Amygdala (tissue), 56 donors: ENCODE results near the gene MGAT4C.
A peak's percentile ranks its signal among the peaks of the same experiment; 100 is the strongest.
"Not testable (repeated sequence)": the region's sequence is repeated elsewhere in the genome, so short reads cannot be mapped to it uniquely, and the experiment has no call there.

Experiments used
- DNase-seq, 56 donors: peaks; one replicate each; lab custom pipeline; 2025; lab: John Stamatoyannopoulos, UW

MGAT4C gene

GRCh38 chr12:86256163-86256562, at the start of gene MGAT4C:
Gene MGAT4C, minus strand, starts transcription at chr12:86256391.
- DNase-seq: no peak

GRCh38 chr12:86296396-86296795, 40.2 kb upstream of the MGAT4C start:
- DNase-seq: not testable (repeated sequence)

GRCh38 chr12:86293682-86294240, 37.6 kb upstream of the MGAT4C start:
- no peak for DNase-seq

DNA sequence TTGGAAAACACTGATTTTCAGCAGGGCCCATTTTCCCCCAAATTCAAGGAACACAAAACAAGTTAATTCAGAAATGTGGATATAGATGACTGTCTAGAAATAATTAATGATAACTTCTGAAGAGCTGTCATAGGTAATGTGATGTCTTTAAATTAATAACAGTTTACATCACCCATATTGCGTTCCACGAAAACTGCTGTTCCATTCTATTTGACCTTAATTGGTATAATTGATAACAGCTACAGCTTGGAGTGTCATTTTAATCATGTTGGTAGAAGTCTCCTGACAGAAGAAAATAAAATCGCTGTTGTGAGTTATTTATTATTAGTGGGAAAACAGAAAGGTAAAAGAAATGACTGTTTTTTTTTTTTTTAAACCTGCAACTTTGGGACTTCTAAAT, 36.3 kb upstream of the MGAT4C start:
- no peak for DNase-seq

DNA sequence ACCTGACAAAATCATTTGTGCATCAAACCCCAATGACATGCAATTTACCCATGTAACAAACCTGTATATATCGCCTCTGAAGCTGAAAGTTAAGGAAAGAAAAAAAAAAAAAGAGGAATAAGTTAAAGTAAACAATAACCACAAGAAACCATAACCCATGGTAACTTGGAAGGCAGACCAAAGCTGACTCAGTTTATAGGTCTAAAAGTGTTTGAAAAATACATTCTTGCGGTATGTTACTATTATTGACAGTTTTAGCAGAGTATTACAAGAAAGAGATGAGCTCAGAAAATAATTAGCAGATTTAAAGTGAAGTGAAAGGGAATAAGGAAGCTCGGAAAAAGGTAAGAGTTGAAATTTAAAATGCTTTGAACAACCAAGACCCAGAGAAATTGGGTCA, 34.4 kb upstream of the MGAT4C start:
- no peak for DNase-seq

DNA sequence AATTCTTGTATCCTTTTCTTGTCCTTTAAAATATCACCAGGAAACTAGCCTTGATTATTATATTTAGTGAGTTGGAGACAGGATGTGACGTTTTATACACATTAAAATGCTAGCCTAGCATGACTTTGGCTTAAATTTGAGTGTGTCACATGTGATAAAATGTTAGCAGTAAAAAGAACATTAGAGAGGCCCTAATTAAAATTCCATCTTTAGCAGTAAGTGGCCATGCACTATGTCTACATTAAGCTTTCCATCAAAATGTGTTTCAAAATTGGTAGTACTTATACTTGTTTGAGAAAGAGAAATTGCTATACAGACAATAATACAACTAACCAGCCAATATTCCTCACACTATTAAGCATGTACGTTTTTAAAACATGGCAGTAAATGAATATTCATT, 29.9 kb upstream of the MGAT4C start:
- DNase-seq: no peak

GRCh38 chr12:86283620-86284019, 27.4 kb upstream of the MGAT4C start:
- no peak for DNase-seq

DNA sequence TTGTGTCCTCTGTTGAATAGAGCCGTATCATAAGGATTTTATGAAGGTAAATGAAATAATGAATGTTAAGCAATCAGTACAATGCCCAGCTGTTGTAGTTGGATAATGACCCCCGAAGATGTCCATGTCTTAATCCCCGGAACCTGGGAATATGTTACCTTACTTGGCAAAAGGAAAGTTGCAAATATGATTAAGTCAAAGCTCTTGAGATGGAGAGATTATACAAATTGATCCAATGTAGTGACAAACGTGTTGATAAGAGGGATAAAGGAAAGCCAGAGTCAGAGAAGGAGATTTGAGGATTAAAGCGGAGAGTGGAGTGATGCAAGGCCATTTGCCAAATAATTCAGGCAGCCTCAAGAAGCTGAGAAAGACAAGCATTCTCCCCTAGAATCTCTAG, 19.2 kb upstream of the MGAT4C start:
- DNase-seq: no peak

GRCh38 chr12:86265329-86265695, 9.1 kb upstream of the MGAT4C start:
- no peak for DNase-seq

DNA sequence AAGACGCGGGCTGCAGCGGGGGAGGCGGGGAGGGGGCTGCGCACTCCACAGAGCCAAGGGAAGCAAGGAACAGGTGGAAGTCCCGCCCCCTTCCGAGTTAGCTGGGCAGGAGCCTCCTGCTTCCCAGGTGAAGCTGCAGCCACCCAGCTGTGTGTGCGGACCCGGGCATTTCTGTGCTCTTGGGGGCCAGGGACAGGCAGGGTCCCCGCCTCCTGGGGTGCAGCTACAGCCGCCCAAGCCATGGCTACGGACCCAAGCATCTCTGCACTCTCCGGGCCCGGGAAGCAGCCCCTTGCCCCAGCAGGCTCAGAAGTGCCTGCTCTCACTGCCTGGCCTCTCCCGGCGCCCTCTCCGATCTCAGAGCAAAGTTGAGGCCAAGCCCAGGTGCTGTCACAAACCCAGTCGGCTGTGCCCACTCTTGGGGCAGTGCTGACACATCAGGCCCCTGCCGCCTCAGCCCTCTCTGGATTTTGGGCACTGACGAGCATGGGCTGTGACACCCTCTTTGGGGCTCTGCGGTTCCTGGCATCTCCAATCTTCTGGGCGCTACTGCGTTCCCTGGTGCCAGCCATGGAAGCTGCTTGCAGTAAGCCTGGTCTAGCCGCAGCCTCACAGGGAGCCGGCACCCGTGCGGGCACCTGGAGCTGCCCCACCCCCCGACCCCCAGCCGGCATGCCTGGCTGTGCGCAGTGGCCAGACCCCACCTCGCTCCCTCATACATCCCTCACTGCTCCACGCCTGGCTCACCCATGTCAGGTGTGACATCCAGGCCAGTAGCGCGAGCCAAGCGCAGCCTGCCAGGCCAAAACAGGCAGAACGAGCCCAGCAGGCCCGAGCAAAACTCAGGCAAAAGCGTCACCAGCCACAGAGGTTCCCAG, 8.5 kb upstream of the MGAT4C start:
- DNase-seq: peak in 3 of 56 donors; percentile 2 to 5 (median 2)

- no peak for DNase-seq
Observed at GRCh38 chr12:86261578-86261977, 5.4 kb upstream of the MGAT4C start.

GRCh38 chr12:86261142-86261541, 5.0 kb upstream of the MGAT4C start:
- no peak for DNase-seq

DNA sequence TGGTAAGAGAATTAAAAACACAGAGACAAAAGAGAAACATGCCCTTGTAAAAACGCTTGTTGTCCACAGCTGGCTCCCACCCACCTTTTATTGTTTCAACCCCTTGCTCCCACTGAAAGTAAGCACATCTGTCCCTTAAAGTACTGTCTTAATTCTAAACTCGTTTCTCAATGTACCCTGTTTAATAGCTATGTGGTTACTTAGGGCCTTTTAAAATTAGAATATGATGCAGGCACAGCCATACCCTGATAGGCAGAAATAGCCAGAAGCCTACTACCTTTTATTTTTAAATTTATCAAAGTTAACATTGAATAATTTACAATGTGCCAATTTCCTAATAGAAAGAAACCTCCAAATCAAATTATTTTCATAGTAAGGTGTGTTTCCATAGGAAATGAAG, 4.0 kb upstream of the MGAT4C start:
- DNase-seq: no peak

DNA sequence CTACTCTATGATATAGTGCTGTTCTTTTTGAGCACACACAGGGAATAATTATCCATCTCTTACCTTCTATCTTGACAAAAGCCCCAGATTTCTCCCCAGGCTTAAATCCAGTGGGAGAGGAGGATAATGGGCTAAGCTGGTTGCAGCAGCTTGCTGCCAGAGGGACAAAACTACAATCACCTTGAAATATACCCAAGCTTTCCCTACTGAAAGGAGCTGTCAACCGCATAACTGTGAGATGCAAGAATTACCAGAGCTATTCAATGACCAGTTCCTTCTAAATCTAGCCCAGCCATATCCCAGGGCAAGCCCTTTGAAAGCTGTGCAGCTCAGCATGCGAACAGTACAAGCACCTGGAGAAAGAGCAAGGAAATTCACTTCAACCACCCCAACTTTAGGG, 943 bp upstream of the MGAT4C start:
- no peak for DNase-seq

- DNase-seq: no peak
Observed at GRCh38 chr12:86254399-86255107, 1.6 kb downstream of the MGAT4C start.

GRCh38 chr12:86249851-86250250, 6.3 kb downstream of the MGAT4C start:
- no peak for DNase-seq

GRCh38 chr12:86249276-86249675, 6.9 kb downstream of the MGAT4C start:
- DNase-seq: no peak

DNA sequence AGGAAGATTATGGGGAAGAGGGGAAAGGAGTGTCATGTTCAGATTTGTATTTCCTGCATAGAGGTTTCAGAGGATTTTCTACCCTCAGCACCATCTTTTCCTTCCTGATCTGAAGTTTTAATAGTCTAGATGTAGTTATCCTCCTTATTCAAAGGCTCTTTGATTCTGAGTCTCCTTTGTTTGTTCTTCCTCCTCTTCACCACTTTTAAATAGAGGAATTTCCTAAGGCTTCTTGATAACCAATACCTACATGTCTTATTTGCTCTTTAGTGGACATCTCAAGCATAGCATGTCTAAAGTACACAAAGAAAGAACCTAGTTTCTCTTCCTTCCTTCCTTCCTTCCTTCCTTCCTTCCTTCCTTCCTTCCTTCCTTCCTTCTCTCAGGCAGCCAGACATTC, 8.3 kb downstream of the MGAT4C start:
- no peak for DNase-seq

DNA sequence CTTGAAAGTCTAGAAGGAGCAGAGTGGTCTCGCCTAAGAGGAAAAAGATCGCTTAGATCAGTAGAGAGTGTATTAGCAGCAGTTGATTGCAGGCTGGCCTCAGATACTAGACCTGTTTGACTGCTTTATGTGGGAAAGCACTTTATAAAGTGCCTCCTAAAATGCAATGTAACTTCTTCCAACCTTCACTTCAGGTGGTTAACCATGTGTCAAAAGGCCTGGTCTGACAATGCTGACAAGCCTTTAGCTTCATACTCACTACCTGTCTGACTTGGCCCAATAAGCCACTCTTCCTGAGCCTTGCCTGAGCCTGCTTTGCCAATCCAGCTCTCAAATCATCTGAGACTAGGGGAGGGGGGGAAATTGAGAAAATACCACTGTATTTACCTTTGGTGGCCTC, 14.6 kb downstream of the MGAT4C start:
- no peak for DNase-seq

DNA sequence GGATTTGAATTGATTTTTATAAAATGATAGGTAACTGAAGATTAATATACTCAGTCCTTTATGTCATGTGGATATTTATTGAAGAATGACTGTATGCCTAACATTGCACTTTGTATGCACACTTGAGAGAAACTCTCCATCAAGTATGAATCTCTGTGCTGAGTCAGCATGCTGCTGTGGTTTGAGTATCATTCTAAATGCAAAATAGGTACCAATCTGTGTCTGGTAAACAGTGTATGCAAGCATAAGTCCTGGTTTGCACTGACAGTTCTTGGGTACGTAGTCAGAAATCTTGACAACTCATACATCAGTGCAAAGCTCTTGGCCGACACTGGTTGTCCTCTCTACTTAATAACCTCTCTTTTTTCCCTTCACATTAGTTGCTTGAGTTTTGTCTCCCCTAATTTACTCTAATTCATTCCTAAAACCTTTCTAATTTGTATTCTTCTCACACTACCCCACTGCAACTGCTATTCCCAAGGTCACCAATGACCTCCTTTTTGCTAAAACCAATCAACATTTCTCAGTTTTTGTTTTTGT, 21.8 kb downstream of the MGAT4C start:
- DNase-seq: no peak

GRCh38 chr12:86233126-86233525, 23.1 kb downstream of the MGAT4C start:
- no peak for DNase-seq
